ENCODE measurements around the gene CHRDL1.

CHRDL1 gene

GRCh38 chrX:110692866-110693265 lies 102.8 kb downstream of the CHRDL1 start:
- Histone ChIP-seq H3K36me3 (replicated peaks) (no peaks in the 10 kb centered on the region), H3K4me3 (ENCODE audit: low read depth, low read length) (no peak overlapping the region), H3K27ac (no peak overlapping the region), H3K27me3 (replicated peaks) (no peaks in the 10 kb centered on the region)
- in situ Hi-C loops (cut with HindIII; ENCODE audit: low pct_ligation_motif_present, low sequenced_read_pairs), result no loop called here
- no peak for DNase-seq
- no peak for TF ChIP-seq CTCF (IDR thresholded peaks at IDR 0.05; ENCODE audit: low read depth, low read length, missing control alignments)

DNA sequence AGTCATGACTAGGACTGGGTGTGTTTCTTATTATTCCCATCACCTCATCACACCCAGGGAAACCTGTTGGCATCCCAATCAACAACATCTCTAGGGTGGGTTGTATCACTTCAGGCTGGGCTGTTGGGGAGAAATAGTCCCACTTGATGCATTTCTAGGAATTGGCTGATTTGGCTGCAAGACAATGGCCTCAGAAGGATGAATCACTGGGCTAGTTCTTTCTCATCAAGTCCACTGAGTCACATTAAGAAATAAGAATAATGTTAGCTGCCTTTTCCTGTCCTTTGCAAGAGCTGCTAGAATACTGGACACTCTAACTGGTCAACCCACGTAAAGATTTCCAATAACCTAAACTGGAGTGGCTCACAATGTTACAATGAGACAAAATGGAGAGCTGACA lies 104.2 kb downstream of the CHRDL1 start:
- TF ChIP-seq CTCF (IDR thresholded peaks at IDR 0.05; ENCODE audit: low read depth, low read length, missing control alignments), result no peak
- no peak overlapping the region for H3K4me3 ChIP-seq (ENCODE audit: low read depth, low read length)
- DNase-seq, result no peak
- in situ Hi-C loops (cut with HindIII; ENCODE audit: low pct_ligation_motif_present, low sequenced_read_pairs), result no loop called here
- H3K27ac ChIP-seq, result no peak overlapping the region
- no peaks in the 10 kb centered on the region for H3K36me3 ChIP-seq (replicated peaks)
- no peaks in the 10 kb centered on the region for H3K27me3 ChIP-seq (replicated peaks)

GRCh38 chrX:110684653-110685052 lies 111.0 kb downstream of the CHRDL1 start:
- Histone ChIP-seq H3K4me3 (ENCODE audit: low read depth, low read length) (no peak overlapping the region), H3K36me3 (replicated peaks) (no peaks in the 10 kb centered on the region), H3K27me3 (replicated peaks) (no peaks in the 10 kb centered on the region), H3K27ac (no peak overlapping the region)
- no peak for TF ChIP-seq CTCF (IDR thresholded peaks at IDR 0.05; ENCODE audit: low read depth, low read length, missing control alignments)
- DNase-seq, result no peak
- in situ Hi-C loops (cut with HindIII; ENCODE audit: low pct_ligation_motif_present, low sequenced_read_pairs), result no loop called here

DNA sequence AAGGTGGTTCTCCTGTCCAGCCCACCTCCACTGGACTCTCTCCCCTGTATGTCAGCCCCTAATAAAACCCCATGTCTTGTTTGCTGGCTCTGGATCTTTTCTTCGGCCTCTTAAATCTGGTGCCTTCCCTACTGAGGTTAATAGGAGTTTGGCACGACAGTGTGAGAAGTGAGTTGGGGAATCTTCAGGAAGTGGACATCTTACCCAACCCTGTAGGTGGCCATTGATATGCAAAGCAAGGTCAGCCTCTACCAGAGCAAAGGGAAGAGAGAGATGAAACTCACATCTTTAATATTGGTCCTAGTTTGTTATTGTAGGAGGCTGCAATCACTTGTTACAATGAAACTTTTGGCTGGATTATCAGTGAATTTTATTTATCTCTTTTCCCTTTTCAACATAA lies 111.7 kb downstream of the CHRDL1 start:
- no peak overlapping the region for H3K27ac ChIP-seq
- no peak for TF ChIP-seq CTCF (IDR thresholded peaks at IDR 0.05; ENCODE audit: low read depth, low read length, missing control alignments)
- no peaks in the 10 kb centered on the region for H3K27me3 ChIP-seq (replicated peaks)
- H3K36me3 ChIP-seq (replicated peaks), result no peaks in the 10 kb centered on the region
- H3K4me3 ChIP-seq (ENCODE audit: low read depth, low read length), result no peak overlapping the region
- DNase-seq, result no peak
- in situ Hi-C loops (cut with HindIII; ENCODE audit: low pct_ligation_motif_present, low sequenced_read_pairs), result no loop called here

DNA sequence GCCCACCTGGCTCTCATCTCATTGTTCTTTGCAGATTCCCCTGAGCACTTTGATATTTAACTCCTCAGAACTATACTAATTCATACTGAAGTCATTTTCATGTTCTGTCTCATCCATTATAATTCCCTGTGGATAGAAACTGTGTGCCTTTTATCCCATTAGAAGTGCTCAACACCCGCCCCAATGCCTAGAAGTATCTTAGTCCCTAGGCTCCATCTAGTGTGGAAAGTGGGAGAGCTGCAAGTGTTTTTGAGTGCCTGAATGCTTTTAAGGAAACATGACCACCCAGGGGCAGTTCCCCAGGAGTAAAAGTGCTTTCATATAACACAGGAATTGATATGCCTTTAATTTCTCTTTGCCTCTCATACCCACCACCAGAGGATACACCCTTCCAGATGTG lies 117.0 kb downstream of the CHRDL1 start:
- Histone ChIP-seq H3K36me3 (replicated peaks) (no peaks in the 10 kb centered on the region), H3K4me3 (ENCODE audit: low read depth, low read length) (no peak overlapping the region), H3K27me3 (replicated peaks) (no peaks in the 10 kb centered on the region), H3K27ac (no peak overlapping the region)
- in situ Hi-C loops (cut with HindIII; ENCODE audit: low pct_ligation_motif_present, low sequenced_read_pairs), result no loop called here
- TF ChIP-seq CTCF (IDR thresholded peaks at IDR 0.05; ENCODE audit: low read depth, low read length, missing control alignments), result no peak
- no peak for DNase-seq

- Histone ChIP-seq H3K27ac (no peak overlapping the region), H3K4me3 (ENCODE audit: low read depth, low read length) (no peak overlapping the region), H3K36me3 (replicated peaks) (no peaks in the 10 kb centered on the region), H3K27me3 (replicated peaks) (no peaks in the 10 kb centered on the region)
- TF ChIP-seq CTCF (IDR thresholded peaks at IDR 0.05; ENCODE audit: low read depth, low read length, missing control alignments), result no peak
- DNase-seq, result no peak
- in situ Hi-C loops (cut with HindIII; ENCODE audit: low pct_ligation_motif_present, low sequenced_read_pairs), result no loop called here
Observed at GRCh38 chrX:110675886-110676285, 119.7 kb downstream of the CHRDL1 start.

All from brain microvascular endothelial cell (primary cell).